Neuron (in vitro differentiated cells): Measurements from ENCODE around the gene NXPH1.

Experiments used
- H2AFZ ChIP-seq: one replicate; pipeline ENCODE4 v1.6.1; 2013; ENCODE audit warnings: low read depth, mild to moderate bottlenecking, inconsistent platforms, low read length, moderate library complexity
- H3K27me3 ChIP-seq: one replicate; pipeline ENCODE4 v1.6.1; 2013; ENCODE audit warnings: low read length; ENCODE audit not compliant: insufficient read depth
- H3K36me3 ChIP-seq: one replicate; pipeline ENCODE4 v1.6.1; 2013; ENCODE audit warnings: low read length; ENCODE audit not compliant: insufficient read depth
- H3K4me1 ChIP-seq: one replicate; pipeline ENCODE4 v1.6.1; 2013; ENCODE audit warnings: low read length; ENCODE audit not compliant: insufficient read depth
- H3K4me3 ChIP-seq: 2 replicates; pipeline ENCODE4 v1.5.1; 2013; ENCODE audit warnings: mild to moderate bottlenecking, low read length, moderate library complexity
- H3K9me3 ChIP-seq: one replicate; pipeline ENCODE4 v1.6.1; 2013; ENCODE audit warnings: low read length

Gene NXPH1

GRCh38 chr7:8442051-8442813 lies 8.8 kb downstream of the NXPH1 start:
- peak overlapping the region; percentile 21 for H2AFZ ChIP-seq
- peaks cover 20% of the 10 kb centered on the region for H3K4me1 ChIP-seq
- H3K36me3 ChIP-seq, result no peaks in the 10 kb centered on the region
- peak overlapping the region; percentile 46 for H3K4me3 ChIP-seq
- no peaks in the 10 kb centered on the region for H3K9me3 ChIP-seq
- peaks cover 71% of the 10 kb centered on the region for H3K27me3 ChIP-seq

- Histone ChIP-seq H3K36me3 (no peaks in the 10 kb centered on the region), H3K4me1 (peaks cover 20% of the 10 kb centered on the region), H3K9me3 (no peaks in the 10 kb centered on the region), H3K27me3 (peaks cover 65% of the 10 kb centered on the region), H3K4me3 (peak overlapping the region; percentile 46), H2AFZ (peak overlapping the region; percentile 21)
Observed at GRCh38 chr7:8442814-8443304, 9.4 kb downstream of the NXPH1 start.

DNA sequence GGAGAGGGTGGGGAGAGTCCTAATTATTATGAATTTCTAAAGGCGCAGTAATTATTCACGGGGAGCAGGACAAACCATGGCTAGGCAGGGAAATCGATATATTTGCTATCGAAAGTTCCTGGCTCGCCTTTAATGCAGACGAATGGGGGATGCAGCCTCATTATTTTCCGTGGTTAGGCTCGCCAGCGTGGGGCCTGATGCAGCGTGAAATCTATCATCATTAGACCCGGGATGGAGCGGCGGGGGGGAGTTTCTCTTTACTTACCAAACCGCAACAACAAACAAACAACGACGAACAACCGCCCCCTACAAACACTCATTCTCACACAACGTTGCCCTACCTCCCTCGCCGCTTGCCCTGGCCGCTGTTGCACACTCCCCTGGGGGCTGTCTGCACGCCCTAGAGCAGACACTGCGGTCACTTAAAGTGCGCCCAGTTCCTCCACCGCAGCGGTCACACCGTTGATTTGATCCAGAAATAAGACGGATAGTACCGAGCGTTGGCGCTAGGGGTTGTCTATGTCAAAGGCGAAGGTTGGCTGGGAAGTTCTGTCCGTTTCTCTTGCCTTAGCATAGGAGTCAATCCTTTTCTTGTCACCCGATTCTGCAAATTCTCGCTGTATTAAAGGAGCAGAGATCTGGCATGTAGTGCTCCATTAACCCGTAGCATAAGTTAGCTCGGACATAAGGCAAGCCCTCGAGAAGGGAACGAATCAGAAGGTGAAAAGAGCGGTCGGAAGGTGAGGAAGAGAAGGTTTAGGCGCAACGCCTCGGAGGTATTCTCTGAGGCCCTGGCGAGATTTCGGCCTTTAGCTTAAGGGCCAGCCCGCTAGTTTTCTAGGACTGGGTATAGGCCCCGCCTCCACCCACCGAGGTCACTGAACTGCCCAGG lies 10.4 kb downstream of the NXPH1 start:
- Histone ChIP-seq H3K4me3 (no peak overlapping the region), H2AFZ (no peak overlapping the region), H3K9me3 (no peaks in the 10 kb centered on the region), H3K27me3 (peaks cover 56% of the 10 kb centered on the region), H3K36me3 (no peaks in the 10 kb centered on the region), H3K4me1 (peaks cover 20% of the 10 kb centered on the region)

- no peak overlapping the region for H3K4me3 ChIP-seq
- no peak overlapping the region for H2AFZ ChIP-seq
- H3K4me1 ChIP-seq, result peaks cover 20% of the 10 kb centered on the region
- H3K36me3 ChIP-seq, result no peaks in the 10 kb centered on the region
- H3K27me3 ChIP-seq, result peaks cover 52% of the 10 kb centered on the region
- no peaks in the 10 kb centered on the region for H3K9me3 ChIP-seq
Observed at GRCh38 chr7:8444468-8444769, 11.0 kb downstream of the NXPH1 start.

- Histone ChIP-seq H3K27me3 (no peaks in the 10 kb centered on the region), H3K4me1 (no peaks in the 10 kb centered on the region), H3K36me3 (no peaks in the 10 kb centered on the region), H2AFZ (no peak overlapping the region), H3K9me3 (no peaks in the 10 kb centered on the region), H3K4me3 (no peak overlapping the region)
Observed at GRCh38 chr7:8453535-8453934, 20.1 kb downstream of the NXPH1 start.

DNA sequence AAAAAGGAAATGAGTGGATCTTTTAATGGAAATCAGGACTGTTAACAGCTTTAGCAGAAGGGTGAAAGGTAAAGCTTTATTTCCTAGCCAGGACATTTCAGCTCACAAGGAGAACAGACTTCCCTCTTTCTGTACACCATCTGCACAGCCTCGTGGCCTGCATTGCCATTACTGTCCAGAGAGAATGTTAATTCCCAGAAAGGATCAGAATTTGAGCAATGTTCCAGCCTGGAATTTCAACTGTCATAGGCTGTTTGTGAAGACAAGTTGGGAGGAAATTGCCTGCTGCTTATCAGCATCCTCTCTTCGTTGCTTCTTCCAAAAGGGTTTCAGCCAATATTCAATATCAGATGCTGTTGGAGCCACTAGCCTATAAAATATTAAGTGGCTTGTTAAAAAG lies 22.0 kb downstream of the NXPH1 start:
- H3K4me3 ChIP-seq, result no peak overlapping the region
- H3K9me3 ChIP-seq, result no peaks in the 10 kb centered on the region
- no peaks in the 10 kb centered on the region for H3K36me3 ChIP-seq
- H3K4me1 ChIP-seq, result no peaks in the 10 kb centered on the region
- H2AFZ ChIP-seq, result no peak overlapping the region
- H3K27me3 ChIP-seq, result no peaks in the 10 kb centered on the region

DNA sequence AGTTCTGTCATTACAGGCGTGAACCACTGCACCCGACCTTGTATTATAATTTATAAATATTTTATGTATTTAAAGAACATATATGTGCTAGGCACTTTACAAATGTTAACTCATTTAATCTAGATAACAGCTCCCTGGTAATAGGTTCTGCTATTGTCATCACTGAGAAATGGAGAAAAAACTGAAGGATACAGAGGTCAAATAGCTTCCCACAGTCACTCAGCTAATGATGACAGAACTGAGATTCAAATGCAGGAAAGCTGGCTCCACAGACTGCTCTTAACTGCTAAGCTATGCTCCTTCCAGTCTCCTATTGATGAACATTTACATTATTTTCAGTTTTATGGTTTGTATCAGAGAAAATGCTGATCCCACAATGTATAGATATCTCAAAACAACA lies 28.9 kb downstream of the NXPH1 start:
- H3K27me3 ChIP-seq, result peaks cover 3% of the 10 kb centered on the region

DNA sequence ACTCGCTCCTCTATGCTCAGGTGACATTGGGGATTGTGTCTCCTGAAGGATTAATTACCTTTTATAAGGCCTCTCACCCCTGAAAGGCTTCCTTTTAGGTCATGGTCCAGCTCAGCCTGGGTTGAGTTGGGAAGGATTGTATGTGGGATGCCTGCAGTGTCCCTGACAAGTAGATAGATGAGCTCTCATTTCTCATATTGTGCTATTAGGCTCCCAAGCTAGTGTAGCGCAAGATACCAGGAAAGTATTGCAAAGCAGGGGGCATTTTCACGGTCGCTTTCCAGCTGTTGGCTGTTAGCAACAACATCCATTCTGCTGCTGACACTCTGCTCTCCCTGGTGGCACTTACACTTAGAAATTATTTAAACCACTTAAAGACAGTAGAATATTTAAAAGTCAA lies 31.9 kb downstream of the NXPH1 start:
- H3K9me3 ChIP-seq, result no peaks in the 10 kb centered on the region
- H3K4me3 ChIP-seq, result no peak overlapping the region
- H3K27me3 ChIP-seq, result peaks cover 3% of the 10 kb centered on the region
- H3K36me3 ChIP-seq, result no peaks in the 10 kb centered on the region
- H3K4me1 ChIP-seq, result no peaks in the 10 kb centered on the region
- H2AFZ ChIP-seq, result no peak overlapping the region

More for the DNA sequence above, 28.9 kb downstream of the NXPH1 start:
- no peaks in the 10 kb centered on the region for H3K36me3 ChIP-seq
- H3K9me3 ChIP-seq, result no peaks in the 10 kb centered on the region
- H2AFZ ChIP-seq, result no peak overlapping the region
- no peaks in the 10 kb centered on the region for H3K4me1 ChIP-seq
- H3K4me3 ChIP-seq, result no peak overlapping the region

- Histone ChIP-seq H3K36me3 (no peaks in the 10 kb centered on the region), H3K9me3 (no peaks in the 10 kb centered on the region), H2AFZ (no peak overlapping the region), H3K4me3 (no peak overlapping the region), H3K4me1 (peaks cover 1% of the 10 kb centered on the region), H3K27me3 (no peaks in the 10 kb centered on the region)
Observed at GRCh38 chr7:8480527-8480926, 47.1 kb downstream of the NXPH1 start.

GRCh38 chr7:8481096-8481495 lies 47.7 kb downstream of the NXPH1 start:
- no peaks in the 10 kb centered on the region for H3K27me3 ChIP-seq
- H3K36me3 ChIP-seq, result no peaks in the 10 kb centered on the region
- H3K4me1 ChIP-seq, result peaks cover 1% of the 10 kb centered on the region
- H3K4me3 ChIP-seq, result no peak overlapping the region
- H3K9me3 ChIP-seq, result no peaks in the 10 kb centered on the region
- no peak overlapping the region for H2AFZ ChIP-seq

DNA sequence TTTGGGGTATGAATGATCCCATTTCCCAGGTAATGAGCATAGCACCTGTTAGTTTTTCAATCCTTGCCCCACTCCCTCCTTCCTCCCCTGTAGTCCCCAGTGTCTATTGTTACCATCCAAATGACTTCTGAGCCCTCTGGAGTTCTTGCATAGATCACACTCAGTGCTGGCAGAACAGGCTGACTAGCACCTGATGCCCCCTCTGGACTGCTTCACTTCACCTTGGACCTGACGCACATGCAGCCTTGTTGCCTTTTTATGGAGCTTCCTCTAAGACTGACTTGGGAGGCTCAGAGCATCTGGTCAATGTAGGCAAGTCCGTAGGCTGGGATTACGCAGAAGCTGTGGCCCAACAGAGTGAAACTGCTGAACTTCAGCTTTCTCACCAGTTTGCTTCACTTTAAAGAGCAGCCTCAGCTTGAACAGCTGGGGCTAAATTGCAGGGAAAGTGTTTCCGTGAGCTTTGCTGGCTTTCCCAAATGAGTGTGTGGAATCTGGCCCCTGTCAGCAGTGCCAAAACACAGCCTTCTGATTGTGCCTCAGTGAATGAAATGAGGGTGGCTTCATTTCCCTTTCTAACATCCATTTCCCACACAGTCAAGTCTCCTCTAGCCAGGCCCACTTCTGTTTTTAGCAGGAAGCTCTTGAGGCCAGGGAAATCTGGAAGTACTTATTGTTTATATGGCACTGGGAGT lies 48.5 kb downstream of the NXPH1 start:
- Histone ChIP-seq H3K9me3 (no peaks in the 10 kb centered on the region), H3K4me1 (peaks cover 1% of the 10 kb centered on the region), H3K27me3 (no peaks in the 10 kb centered on the region), H3K4me3 (no peak overlapping the region), H3K36me3 (no peaks in the 10 kb centered on the region), H2AFZ (no peak overlapping the region)

GRCh38 chr7:8490391-8491045 lies 57.1 kb downstream of the NXPH1 start:
- no peak overlapping the region for H3K4me3 ChIP-seq
- H3K9me3 ChIP-seq, result no peaks in the 10 kb centered on the region
- no peaks in the 10 kb centered on the region for H3K36me3 ChIP-seq
- no peak overlapping the region for H2AFZ ChIP-seq
- H3K27me3 ChIP-seq, result no peaks in the 10 kb centered on the region
- H3K4me1 ChIP-seq, result no peaks in the 10 kb centered on the region
